ENCODE data around the gene LBP. TPM values are rescaled to one million over a fixed set of nuclear protein-coding genes. Genes with fewer than 3 reads are reported as not detected.

The LBP gene
- total RNA-seq, 1 donor: not detected

GRCh38 chr20:38344107-38344701 lies 2.1 kb upstream of the LBP start:
- no peak for DNase-seq (ENCODE audit: low read depth)
- TF ChIP-seq CTCF (IDR thresholded peaks at IDR 0.05; ENCODE audit: insufficient read depth, low read length): no peak
- no peak overlapping the region for H3K4me3 ChIP-seq (ENCODE audit: low read depth, low read length)

GRCh38 chr20:38345643-38346042 lies 639 bp upstream of the LBP start:
- no peak overlapping the region for H3K4me3 ChIP-seq (ENCODE audit: low read depth, low read length)
- TF ChIP-seq CTCF (IDR thresholded peaks at IDR 0.05; ENCODE audit: insufficient read depth, low read length): no peak
- DNase-seq (ENCODE audit: low read depth): no peak

- H3K4me3 ChIP-seq (ENCODE audit: low read depth, low read length): no peak overlapping the region
- no peak for DNase-seq (ENCODE audit: low read depth)
- no peak for TF ChIP-seq CTCF (IDR thresholded peaks at IDR 0.05; ENCODE audit: insufficient read depth, low read length)
Observed at GRCh38 chr20:38346741-38347140, 459 bp downstream of the LBP start.

GRCh38 chr20:38349856-38350255 lies 3.6 kb downstream of the LBP start:
- TF ChIP-seq CTCF (IDR thresholded peaks at IDR 0.05; ENCODE audit: insufficient read depth, low read length): no peak
- no peak overlapping the region for H3K4me3 ChIP-seq (ENCODE audit: low read depth, low read length)

GRCh38 chr20:38350879-38351775 lies 4.8 kb downstream of the LBP start:
- no peak for DNase-seq (ENCODE audit: low read depth)
- no peak overlapping the region for H3K4me3 ChIP-seq (ENCODE audit: low read depth, low read length)
- no peak for TF ChIP-seq CTCF (IDR thresholded peaks at IDR 0.05; ENCODE audit: insufficient read depth, low read length)

More at GRCh38 chr20:38349856-38350255, 3.6 kb downstream of the LBP start:
- DNase-seq (ENCODE audit: low read depth): no peak

- TF ChIP-seq CTCF (IDR thresholded peaks at IDR 0.05; ENCODE audit: insufficient read depth, low read length): no peak
- no peak for DNase-seq (ENCODE audit: low read depth)
- H3K4me3 ChIP-seq (ENCODE audit: low read depth, low read length): no peak overlapping the region
Observed at GRCh38 chr20:38353316-38353715, 7.0 kb downstream of the LBP start.
